SK-N-SH (cell line): Measurements from ENCODE around the gene MCUB.
"Not testable (repeated sequence)": the region's sequence is repeated elsewhere in the genome, so short reads cannot be mapped to it uniquely, and the experiment has no call there.

Source experiments
- MXI1 ChIP-seq: IDR thresholded peaks from 2 replicates; pipeline ENCODE4 v1.6.1; 2012; ENCODE audit warnings: mild to moderate bottlenecking, low read depth, low read length, improper control_type of control experiment
- POLR2AphosphoS5 ChIP-seq: IDR thresholded peaks from 2 replicates; pipeline ENCODE4 v1.6.1; 2012; ENCODE audit warnings: low read depth, low read length
- RAD21 ChIP-seq: IDR thresholded peaks from 2 replicates; pipeline ENCODE4 v1.6.1; 2012; ENCODE audit warnings: mild to moderate bottlenecking, low read length
- RCOR1 ChIP-seq: fragments of 150-350 bp; IDR thresholded peaks from 2 replicates; pipeline ENCODE4 v1.6.1; 2017; ENCODE audit warnings: antibody characterized with exemption, low read length
- TAF1 ChIP-seq: IDR thresholded peaks from 2 replicates; pipeline ENCODE4 v1.6.1; 2012; ENCODE audit warnings: low read depth, mild to moderate bottlenecking, low read length, moderate library complexity, borderline replicate concordance
- TCF12 ChIP-seq: IDR thresholded peaks from 2 replicates; pipeline ENCODE4 v1.4.0; 2012
- YY1 ChIP-seq: IDR thresholded peaks from 2 replicates; pipeline ENCODE4 v1.4.0; 2012; ENCODE audit warnings: low read depth, mild to moderate bottlenecking
- TF ChIP-seq, protein P1 (sequence below): IDR thresholded peaks from 2 replicates; pipeline ENCODE4 v1.4.0; 2012; ENCODE audit warnings: low read depth
- TF ChIP-seq, protein P2 (sequence below): fragments of 200-600 bp; sonication (generic); IDR thresholded peaks from 2 replicates; pipeline ENCODE4 v1.6.1; 2017; ENCODE audit warnings: antibody characterized with exemption, mild to moderate bottlenecking, moderate library complexity

DNA sequence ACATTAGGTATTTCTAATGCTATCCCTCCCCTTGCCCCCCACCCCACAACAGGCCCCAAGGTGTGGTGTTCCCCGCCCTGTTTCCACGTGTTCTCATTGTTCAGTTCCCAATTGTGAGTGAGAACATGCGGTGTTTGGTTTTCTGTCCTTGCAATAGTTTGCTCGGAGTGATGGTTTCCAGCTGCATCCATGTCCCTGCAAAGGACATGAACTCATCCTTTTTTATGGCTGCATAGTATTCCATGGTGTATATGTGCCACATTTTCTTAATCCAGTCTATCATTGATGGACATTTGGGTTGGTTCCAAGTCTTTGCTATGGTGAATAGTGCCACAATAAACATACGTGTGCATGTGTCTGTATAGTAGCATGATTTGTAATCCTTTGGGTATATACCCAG, 20.0 kb downstream of the MCUB start:
- TF ChIP-seq, protein P1, sequence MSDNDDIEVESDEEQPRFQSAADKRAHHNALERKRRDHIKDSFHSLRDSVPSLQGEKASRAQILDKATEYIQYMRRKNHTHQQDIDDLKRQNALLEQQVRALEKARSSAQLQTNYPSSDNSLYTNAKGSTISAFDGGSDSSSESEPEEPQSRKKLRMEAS = not testable (repeated sequence)
- TF ChIP-seq, protein P2, sequence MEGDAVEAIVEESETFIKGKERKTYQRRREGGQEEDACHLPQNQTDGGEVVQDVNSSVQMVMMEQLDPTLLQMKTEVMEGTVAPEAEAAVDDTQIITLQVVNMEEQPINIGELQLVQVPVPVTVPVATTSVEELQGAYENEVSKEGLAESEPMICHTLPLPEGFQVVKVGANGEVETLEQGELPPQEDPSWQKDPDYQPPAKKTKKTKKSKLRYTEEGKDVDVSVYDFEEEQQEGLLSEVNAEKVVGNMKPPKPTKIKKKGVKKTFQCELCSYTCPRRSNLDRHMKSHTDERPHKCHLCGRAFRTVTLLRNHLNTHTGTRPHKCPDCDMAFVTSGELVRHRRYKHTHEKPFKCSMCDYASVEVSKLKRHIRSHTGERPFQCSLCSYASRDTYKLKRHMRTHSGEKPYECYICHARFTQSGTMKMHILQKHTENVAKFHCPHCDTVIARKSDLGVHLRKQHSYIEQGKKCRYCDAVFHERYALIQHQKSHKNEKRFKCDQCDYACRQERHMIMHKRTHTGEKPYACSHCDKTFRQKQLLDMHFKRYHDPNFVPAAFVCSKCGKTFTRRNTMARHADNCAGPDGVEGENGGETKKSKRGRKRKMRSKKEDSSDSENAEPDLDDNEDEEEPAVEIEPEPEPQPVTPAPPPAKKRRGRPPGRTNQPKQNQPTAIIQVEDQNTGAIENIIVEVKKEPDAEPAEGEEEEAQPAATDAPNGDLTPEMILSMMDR = not testable (repeated sequence)
- TF ChIP-seq RAD21, POLR2AphosphoS5, YY1, MXI1, TAF1, TCF12, RCOR1: not testable (repeated sequence)
